CD4-positive, alpha-beta T cell treated with Interleukin-15 for 1 hour (primary cell): ENCODE measurements around the gene PLEKHH1.
"Not testable (repeated sequence)": the region's sequence is repeated elsewhere in the genome, so short reads cannot be mapped to it uniquely, and the experiment has no call there.

ENCODE experiments used
- DNase-seq: peaks from one replicate; pipeline ENCODE4 v3.0.0-alpha.2; 2020

The PLEKHH1 gene

DNA sequence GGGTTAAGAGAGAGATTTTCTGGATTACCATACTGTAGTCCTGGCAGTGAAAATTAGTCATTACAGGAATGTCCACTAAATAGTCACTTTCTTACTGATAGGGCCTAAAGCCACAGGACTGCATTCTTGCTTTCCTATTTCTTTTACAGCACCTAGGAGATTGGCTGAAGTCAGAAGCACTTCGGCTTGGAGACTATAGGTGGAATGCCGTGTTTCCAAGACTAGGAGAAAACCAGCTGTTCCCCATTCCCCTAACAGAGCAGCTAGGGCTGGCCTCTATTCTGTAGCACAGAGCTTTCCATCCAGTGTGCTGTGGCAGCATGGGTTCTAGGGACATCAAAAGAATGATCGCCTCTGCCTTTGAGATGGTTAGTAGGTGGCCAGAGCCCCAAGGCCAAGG lies 51.9 kb downstream of the PLEKHH1 start:
- DNase-seq, result no peak

- no peak for DNase-seq
These were observed 53.3 kb downstream of the PLEKHH1 start for GRCh38 chr14:67586369-67586768.

GRCh38 chr14:67589204-67589770 lies 56.2 kb downstream of the PLEKHH1 start:
- no peak for DNase-seq

DNA sequence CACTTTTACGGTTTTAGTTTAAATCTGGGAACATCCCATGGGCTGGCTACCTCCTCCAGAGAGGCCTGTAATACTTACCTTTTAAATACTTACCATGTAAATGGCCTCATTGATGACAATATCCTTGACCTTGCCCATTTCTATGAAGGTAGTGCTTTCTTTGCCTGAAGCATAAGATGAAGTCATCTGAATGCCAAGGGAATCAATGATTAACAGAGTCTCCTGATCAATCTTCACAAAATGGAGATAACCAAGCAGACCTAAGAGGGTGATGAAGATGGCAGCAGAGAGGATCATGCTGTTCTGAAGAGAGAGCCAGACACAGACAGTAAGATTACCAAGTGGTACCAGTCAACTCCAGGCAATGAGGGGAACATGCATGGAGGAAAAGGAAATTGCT lies 60.6 kb downstream of the PLEKHH1 start:
- not testable (repeated sequence) for DNase-seq

DNA sequence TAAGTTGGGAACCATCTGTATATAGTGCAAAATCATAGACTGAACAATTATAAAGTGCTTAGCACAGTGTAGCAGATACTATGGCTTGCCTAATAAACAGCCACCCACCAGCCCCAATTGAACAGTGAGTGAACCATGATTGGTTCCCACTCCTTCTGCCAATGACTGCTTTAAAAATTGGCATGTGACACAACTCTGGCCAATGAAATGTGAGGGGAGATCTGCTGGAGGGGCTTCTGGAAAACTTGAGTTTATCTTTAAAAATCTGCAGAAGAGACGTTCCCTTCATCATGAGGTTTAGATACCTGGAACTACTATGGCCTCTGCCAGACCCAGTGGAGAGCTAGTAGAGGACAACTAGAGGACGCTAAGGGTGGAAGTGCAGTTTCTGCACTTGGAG lies 62.3 kb downstream of the PLEKHH1 start:
- no peak for DNase-seq

DNA sequence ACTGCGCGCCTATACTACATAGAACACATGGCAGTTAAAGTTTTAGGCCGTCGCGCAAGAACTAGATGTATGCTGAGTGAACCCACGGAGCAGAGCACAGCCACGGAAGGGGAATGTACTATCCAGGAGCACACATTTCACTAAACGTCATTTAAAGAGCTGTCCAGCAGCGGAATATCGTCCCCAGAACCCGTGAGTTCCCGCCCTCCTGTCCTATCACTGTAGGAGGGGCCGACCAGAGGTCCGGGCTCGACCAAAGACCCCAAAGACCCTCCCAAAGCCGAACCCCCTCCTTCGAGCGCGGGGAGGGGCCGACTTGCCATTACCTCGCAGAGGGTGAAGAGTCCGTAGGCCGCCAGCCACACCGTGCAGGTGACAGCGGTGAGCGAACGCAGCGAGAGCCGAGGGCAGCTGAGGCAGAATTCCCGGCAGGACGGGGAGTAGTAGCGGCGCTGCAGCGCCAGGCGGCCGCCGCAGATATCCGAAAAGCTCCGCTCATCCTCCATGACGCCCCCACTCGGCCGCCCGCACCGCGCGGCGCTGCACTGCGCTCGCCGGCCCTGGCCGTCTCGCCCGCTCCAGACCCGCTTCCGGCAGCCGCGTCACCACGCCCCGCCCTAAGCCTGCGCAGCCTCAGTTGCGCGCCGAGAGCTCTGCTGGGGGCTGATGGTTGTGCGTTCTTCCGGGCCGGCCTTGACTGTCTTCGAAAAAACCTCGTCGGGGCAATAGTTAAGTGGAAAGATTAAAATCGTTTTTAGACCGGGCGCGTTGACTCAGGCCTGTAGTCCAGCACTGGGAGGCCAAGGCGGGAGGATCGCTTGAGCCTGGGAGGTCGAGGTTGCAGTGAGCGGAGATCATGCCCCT lies 66.8 kb downstream of the PLEKHH1 start, which contains the start of gene PIGH:
PIGH (minus strand) TSS at position 571 of the 864 bp plus-strand sequence; CDS start at position 506, 65 bp downstream.
- peak; percentile 94 for DNase-seq

- DNase-seq, result not testable (repeated sequence)
These were observed 67.5 kb downstream of the PLEKHH1 start for GRCh38 chr14:67600562-67600974.

DNA sequence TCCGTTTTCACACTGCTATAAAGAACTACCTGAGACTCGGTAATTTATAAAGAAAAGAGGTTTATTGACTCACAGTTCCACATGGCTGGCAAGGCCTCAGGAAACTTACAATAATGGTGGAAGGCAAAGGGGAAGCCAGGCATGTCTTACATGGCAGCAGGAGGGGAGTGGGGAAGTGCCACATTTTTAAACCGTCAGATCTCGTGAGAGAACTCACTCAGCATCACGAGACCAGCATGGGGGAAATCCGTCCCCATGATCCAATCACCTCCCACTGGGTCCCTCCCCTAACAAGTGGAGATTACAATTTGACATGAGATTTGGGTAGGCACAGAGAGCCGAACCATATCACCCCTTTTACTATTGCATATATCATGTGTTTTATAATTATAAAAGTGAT lies 69.0 kb downstream of the PLEKHH1 start:
- no peak for DNase-seq

- DNase-seq, result peak; percentile 54
These were observed 70.0 kb downstream of the PLEKHH1 start for GRCh38 chr14:67602995-67603545.

DNA sequence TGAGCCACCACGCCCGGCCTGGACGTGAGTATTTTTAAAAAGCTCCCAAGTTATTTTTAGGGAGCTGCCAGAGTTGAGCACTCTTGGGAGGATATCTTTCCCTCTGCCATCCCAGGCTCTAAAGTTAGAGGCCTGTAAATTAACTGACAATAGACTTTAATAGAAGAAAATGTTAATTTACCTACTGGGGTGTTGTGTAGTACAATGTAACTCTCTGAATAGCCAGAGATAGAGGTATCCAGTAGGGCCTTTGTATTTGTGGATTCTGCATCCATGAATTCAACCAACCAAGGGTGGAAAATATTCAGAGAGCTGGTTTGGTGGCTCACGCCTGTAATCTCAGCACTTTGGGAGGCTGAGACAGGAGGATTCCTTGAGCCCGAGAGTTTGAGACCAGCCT lies 74.6 kb downstream of the PLEKHH1 start:
- DNase-seq, result no peak

DNA sequence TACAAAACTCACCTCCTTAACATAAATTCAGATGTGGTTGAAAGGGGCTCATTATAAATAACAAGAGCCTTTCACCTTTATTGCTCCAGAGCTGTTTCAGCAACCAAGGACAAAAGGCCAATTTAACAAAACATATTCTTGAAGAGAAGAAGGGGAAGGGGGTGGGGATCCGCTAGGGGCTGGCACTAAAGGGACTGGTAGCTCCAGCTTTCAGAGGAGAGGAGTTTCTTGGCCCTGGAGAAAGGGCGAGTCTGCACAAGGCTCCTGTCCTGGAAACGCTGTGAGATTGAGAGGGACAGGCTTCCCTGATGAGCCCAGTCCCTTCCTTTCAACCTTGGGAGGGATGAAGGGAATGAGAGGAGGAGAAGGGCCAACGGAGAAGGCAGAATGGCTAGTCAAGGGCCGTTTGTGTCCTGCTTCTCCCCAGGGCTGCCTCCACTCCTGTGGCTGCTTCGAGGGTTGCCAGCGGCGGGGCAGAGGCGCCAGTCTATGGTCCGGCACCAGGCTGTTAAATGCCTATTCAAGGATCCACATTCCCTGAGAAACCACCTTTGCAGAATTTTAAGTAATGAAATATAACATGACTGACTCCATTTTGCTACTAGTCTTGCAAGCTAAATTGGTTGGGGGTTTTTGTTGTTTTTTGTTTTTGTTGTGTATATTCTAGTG lies 76.7 kb downstream of the PLEKHH1 start:
- no peak for DNase-seq

DNA sequence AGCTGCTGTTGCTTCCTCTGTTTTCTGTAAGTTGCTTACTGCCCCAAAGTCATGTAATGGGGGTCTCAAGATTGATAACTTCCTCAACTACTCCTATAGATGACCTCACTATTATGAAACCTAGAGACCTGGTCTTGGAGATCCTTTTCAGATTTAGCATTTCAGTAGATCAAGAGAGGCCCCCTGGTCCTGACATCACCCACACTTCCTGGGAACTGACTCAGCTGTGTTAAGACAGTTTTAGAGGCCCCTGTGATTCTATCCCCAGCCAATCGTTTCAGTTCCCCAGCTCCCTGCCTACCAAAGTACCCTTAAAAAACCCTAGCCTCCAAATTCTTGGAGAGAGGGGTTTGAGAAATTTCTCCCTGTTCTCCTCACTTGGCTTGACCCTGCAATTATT lies 77.4 kb downstream of the PLEKHH1 start:
- no peak for DNase-seq

DNA sequence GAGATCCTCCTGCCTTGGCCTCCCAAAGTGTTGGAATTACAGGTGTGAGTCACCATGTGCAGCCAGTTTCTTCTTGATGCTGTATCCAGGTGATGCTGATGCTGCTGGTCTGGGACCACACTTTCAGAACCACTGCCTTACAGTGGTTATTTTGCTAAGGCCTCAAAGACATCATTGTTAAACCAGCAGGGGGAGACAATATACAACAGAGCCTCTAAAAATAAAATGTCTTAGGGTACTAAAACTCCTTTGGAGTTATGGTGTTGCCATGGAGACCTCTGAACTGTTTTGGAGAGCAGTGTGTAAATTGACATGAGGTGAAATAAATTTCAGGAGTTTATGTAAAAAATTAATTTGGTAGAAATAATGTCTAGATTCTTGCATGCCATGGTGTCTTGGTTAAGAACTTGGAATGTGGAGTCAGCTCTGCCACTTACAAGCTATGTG lies 85.5 kb downstream of the PLEKHH1 start:
- peak; percentile 46 for DNase-seq

DNA sequence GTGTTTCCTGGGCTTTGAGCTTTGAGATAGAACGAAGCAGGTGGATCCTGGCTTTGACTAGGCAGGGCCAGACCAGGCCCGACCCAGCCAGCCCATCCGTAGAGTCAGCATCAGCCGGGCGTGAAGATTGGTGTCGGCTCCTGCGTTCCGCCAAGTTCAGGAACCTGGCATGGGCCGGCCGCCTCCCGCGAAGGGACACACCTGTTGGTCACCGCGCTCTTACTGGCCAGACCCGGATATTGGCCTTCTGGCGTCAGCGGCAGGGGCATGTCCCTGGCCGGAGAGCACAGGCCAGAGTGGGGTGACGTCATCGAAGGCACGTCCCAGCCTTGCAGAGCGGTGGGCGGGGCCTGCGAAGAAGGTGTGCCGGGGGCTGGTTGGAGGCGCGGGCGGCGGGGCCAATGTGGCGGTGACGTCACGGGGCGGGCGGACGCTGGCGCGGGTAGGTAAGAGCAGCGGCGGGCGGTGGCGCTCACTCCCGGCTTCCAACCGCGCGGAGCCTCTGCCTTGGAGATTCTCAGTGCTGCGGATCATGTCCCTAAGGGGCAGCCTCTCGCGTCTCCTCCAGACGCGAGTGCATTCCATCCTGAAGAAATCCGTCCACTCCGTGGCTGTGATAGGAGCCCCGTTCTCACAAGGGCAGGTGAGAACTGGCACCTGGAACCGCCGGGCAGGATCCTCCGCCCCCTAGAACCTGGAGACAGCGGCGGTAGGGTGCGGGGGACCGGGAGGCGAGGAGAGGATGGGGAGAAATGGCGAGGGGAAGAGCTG lies 86.5 kb downstream of the PLEKHH1 start, which contains the start of gene ARG2:
ARG2 (plus strand) TSS at position 475 of the 771 bp plus-strand sequence; CDS start at position 533, 58 bp downstream.
- peak; percentile 98 for DNase-seq

- no peak for DNase-seq
These were observed 87.2 kb downstream of the PLEKHH1 start for GRCh38 chr14:67620217-67620785.

DNA sequence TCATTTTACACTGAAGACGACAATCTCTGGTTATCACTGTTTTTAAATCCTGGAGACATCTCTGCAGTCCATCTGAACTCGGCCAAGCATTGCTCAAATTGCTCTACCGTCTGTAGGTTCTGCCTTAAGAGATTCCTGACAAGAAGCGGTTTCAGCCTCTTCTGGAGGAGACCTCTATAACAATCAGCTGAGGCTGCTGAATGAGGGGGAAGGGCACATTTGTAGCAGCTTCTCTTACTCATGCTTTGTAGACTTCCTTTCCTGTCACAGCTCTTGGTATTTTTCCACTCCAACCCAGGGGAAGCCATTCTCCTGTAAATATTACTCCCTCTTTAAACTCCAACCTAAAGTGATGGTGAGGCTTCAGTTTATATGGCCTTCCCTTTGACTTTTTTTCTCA lies 89.6 kb downstream of the PLEKHH1 start:
- no peak for DNase-seq

- DNase-seq, result no peak
These were observed 90.0 kb downstream of the PLEKHH1 start for GRCh38 chr14:67623114-67623513.

- DNase-seq, result not testable (repeated sequence)
These were observed 93.0 kb downstream of the PLEKHH1 start for GRCh38 chr14:67626131-67626530.

- no peak for DNase-seq
These were observed 94.4 kb downstream of the PLEKHH1 start for GRCh38 chr14:67627519-67627918.

- DNase-seq, result no peak
These were observed 97.1 kb downstream of the PLEKHH1 start for GRCh38 chr14:67630186-67630585.

DNA sequence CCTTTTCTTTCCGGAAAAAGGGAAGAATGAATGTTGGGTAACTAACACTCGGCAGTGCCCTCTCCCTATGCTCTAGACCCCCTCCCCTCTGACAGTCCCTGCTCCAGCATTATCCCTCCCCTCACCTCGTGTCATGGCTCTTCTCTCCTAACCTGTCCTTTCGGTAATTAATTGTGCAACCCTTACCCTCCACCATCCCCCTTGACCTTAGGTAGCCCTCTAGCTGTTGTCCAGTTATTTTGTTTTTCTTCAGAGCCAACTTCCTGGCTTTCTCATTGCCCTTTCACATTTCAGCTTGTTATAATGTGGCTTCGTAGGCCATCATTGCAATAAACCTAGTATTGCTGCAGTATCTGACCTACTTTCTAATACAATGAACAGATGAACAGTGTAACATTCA lies 97.8 kb downstream of the PLEKHH1 start:
- no peak for DNase-seq
